Stimulated activated CD8-positive, alpha-beta memory T cell treated with anti-CD3 and anti-CD28 coated beads, Interleukin-4, amount 100 ng/mL, for 48 hours (primary cell): ENCODE results near the gene RNF166.
"Not testable (repeated sequence)": the region's sequence is repeated elsewhere in the genome, so short reads cannot be mapped to it uniquely, and the experiment has no call there.

Source experiments
- DNase-seq: peaks from one replicate; pipeline ENCODE4 v3.0.0-alpha.2; 2020

Gene RNF166

DNA sequence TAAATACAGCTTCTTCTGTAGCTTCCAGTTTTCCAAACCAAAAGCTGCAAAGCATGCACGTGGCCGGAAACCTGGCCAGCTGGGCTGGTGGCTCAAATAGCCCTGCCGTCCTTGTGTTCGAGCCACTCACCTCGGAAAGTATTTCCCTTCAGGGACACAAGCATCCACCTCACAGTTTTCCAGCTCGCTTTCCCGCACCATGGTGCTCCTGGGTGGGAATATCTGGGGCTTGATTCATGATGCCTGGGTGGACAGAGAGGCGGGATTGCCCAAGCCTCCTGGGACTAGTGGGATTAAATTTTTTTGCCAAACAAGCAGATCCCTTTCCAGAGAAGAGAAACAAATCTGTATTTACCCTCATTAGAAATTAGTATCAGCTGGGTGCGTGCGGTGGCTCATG is 36.2 kb downstream of the RNF166 start:
- no peak for DNase-seq

DNA sequence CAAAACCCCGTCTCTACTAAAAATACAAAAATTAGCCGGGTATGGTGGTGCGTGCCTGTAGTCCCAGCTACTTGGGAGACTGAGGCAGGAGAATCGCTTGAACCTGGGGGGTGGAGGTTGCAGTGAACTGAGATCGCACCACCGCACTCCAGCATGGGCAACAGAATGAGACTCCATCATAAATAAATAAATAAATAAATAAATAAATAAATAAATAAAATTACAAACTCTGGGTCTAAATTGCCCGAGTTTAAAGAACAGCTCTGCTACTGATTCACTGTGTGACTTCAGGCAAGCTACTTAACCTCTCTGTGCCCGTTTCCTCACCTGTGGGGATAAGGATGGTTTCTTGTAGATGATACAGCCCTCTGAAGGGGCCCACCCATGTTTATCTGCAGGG is 36.7 kb downstream of the RNF166 start:
- DNase-seq = not testable (repeated sequence)

DNA sequence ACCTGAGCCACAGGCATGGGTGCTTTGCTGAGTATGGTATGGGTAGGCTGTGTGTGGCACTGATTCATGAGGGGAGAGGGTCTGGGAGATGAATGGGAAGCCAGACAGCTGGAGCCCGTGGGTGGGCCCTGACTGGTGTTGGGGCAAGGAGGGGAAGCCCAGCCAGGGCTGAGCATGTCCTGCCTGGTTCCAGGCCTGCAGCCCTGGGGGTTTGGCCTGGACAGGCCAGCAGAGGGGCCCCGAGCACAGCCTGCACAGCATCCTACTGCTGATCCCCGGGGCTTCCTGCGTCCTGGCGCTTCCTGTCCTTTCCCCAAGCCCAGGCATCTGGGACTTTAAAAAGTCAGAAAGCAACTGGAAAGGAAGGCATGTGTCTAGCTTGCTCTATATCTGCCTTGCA is 38.7 kb downstream of the RNF166 start:
- no peak for DNase-seq

DNA sequence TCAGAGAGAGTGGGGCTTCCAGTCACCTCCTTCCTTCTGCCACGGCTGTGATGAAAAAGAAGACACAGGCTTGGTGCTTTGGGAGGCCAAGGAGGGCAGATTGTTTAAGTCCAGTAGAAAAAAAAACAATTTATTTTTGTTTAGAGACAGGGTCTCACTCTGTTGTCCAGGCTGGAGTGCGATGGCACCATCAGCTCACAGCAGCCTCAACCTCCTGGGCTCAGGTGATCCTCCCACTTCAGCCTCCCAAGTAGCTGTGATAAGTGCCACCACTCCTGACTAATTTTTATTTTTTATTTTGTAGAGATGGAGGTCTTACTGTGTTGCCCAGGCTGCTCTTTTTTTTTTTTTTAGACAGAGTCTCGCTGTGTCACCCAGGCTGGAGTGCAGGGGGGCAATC is 40.6 kb downstream of the RNF166 start:
- no peak for DNase-seq

DNA sequence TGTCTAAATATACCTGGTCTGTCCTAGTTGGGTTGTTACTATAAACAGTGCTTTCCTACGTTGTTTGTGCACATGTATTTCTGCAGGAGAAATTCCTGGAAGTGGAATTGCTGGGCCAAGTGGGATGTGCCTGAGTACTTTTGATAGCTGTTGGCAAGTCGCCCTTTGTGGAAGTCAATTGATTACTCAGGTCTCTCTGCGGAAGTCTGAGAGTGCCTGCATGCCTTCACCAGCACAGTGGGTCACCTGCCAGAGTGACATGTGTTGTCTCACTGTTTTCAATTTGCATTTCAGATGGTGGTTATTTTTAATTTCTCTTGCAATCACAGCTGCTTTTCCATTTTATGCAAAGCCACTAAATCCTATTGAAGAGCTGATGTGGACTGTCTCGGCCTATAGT is 41.1 kb downstream of the RNF166 start:
- no peak for DNase-seq

DNA sequence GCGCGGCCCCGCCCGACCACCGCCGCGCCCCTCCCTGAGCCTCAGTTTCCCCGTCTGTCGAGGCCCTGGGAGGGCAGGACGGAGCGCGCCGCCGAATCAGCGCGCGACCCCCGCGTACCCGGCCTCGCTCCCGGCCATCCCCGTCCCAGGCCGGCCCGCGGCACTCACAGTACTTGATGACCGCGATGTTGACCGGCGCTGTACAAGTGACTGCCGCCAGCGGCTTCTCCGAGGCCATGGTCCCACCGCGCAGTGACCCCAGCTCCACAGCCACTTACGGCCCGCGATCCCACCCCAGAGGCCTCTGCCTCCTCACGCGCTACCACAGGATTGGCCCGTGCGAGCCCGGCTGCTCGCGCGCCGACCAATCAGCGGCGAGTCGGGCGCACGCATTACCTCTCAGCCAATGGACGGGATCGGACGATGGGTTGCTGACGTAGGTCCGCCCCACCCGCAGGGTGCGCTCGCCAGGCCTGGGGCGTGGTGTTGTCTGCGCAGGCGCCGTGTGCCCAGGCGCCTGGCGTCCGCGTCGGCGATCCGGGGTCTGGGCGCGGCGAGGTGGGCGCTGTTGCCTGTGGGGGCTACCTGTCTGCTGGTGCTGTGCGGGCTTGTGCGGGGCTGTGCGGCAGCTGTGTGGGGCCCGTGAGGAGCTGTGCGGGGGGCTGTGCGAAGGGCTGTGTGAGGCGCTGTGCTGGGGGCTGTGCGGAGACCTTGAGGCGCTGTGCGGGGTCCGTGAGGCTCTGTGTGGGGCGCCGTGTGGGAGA is 43.2 kb downstream of the RNF166 start, which contains the start of gene MVD:
Gene MVD, minus strand, starts transcription at position 249 of the 764 bp plus-strand sequence. Its CDS starts 11 bp downstream, at position 238.
- peak; percentile 96 for DNase-seq

DNA sequence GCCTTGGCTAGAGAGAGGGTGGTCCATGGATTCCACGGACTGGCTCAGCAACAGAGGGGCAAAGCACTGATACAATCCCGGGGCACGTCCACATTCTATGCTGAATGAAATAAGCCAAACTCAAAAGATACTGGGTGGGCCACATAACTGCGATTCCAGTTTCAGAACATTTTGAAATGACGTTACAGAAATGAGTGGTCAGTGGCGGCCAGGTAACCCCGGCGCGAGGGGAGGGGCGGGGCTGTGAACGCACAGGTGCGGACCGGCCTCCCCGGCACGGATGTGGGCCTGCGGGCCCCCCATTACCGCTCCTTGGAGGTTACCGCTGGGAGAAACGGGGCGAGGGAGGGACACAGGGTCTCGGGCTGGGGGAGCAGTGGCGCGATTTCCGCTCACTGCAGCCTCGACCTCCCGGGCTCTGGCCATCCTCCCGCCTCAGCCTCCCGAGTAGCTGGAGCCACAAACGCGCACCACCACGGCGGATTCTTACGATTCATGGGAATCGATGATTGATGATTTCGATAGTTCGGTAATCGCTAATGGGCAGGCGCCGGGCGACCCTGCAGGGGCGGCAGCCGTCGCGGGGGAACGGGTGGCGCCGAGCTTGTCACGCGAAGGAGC is 43.9 kb downstream of the RNF166 start:
- DNase-seq = no peak

DNA sequence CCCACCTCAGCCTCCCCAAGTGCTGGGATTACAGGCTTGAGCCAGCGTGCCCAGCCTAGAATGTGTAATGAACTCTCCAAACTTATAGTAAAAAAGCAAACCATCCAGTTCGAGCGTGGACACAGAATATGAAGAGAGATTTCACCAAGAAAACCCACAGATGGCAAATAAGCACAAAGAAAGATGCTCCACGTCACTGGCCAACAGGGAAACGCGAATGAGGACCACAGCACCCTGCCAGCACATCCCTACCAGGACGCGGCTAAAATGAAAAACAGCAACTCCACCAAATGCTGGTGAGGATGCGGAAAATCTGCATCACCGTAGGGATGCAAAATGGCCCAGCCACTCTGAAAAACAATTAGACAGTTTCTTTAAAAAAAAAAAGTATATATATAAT is 44.7 kb downstream of the RNF166 start:
- no peak for DNase-seq

DNA sequence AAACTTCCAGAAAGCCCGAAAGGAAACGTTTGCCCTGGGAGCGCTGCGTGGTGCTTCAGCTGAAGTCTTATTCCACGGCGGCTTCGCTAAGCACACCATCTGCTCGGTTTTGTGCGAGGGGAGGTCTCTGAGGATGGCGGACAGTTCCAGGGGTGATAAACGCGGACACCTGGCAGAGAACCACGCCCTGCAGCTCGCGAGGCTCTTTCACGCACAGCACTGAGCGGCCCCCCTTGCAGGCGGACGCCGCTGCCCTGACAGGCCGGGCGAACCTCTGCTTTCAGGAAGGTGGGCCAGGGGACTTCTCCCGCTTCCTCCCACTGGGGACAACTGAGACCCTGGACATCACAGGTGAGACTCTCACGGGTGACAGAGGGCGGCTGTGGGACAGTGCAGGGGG is 47.0 kb downstream of the RNF166 start:
- DNase-seq = no peak

DNA sequence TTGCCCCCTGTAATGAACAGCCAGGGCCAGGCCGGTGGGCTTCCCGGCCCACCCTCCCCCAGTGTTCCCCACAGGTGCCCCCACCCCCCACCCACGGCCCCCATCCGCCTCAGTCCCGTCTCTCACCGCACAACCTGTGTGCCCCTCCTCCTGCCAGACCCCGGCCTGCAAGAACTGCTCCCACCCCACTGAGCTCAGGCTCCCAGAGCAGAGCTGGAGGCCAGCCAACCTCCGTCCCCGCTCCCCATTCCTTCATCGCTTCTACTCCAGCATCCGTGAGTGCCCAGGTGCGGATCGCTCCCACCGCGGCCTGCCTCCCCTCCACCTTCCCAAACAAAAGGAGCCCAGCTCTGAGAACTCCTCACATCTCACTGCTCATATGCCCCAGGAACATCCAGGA is 47.5 kb downstream of the RNF166 start:
- DNase-seq = no peak

DNA sequence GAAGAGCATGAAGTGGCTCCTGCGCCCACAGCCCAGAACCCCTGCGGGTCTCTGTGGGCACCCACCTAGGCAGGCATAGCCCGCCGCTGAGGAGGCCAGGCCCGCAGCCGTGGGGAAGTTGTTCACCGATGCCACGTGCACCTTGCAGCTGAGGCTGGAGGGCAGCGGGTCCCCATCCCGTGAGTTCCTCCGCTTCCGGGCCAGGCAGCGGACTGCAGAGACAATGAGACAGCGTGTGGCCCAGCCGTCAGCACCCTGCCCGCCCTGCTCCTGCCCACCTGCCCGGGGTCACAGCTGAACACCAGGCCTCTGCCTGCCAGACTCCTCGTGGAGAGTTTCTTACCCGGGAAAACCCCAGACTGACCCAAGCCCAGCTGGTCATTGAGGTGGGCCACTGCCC is 48.8 kb downstream of the RNF166 start:
- no peak for DNase-seq

DNA sequence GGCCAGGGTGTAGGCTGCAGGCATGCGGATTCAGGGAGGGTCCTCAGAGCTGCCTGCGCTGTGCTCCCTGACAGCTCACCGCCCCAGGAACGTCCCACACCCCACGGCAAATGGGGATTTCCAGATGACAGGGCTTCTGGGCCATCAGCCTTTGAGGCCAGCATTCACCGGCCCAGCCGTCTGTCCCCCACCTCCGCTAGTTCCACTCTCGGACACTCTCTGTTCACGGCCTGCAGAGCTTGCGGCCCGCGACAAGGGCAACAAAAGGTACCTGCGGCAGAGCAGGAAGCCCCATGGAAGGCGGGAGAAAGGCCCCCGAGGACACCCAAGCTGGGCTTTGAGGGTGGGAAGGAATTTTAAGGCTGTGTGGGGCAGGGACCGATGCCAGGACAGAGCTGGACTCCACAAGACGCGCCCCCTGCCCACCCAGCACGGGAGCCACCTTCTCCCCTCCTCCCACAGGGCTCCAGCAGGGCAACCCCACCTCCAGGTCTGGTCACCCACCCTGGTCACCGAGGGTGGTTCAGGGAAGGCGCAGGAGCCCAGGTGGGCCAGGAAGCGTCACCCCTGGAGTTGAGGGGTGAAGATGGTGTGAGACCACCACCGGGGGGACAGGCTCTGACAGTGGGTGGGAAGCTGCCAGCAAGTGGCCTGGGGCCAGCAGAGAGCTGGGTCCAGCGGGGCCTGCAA is 49.8 kb downstream of the RNF166 start:
- no peak for DNase-seq

DNA sequence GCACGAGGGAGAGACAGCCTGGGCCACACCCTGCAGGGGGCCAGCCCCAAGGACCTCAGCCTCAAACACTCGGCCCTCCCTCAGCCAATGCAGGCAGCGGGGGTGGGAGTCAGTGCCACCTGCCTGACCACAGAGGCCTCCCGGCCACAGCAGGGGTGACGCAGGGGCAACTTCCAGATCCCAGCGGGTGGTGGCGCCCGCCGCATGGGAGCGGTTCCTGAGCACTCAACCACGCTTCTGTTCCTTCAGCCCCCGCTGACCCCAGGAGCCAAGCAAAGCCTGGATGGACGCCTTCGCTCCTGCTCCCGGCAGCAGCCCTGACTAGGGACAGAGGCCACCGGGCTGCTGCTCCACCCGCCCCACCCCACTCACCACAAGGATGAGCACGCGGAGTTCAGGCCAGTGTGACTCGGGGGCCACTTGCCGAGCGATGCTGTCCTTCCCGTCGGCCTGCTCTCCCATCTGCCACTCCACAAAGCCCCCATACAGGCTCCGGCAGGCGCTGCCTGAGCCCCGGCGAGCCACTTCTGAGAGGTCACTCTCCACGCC is 50.4 kb downstream of the RNF166 start:
- DNase-seq = no peak

DNA sequence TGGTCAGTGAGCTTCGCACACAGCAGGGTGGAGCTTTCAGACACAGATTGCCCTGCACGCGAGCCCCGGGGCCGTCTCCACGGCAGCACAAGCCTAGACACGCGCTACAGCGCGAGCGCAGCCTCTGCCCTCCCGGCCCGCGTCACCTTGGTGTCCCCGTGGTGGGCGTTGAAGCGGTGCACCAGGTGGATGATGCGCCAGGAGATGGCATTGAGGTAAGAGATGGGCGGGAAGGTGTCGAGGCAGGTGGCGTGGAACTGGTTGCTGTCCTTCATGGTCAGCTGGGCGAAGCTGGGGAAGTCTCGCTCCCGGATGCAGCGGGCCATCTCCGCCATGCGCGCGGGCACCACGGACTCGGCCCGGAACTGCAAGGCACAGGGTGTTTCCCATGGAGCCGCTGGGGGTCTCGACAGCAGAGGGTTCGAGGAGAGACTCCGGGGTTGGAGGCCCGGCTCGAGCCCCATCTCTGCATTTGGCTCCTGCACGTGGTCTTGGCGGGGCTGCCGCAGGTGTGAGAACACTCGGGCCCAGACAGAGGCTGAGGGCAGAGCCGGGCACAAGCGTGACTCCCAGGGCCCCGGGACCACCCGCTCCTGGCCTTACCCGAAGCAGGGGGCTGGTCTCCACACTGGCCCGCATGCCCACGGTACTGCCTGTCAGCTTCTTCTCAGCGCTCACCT is 51.0 kb downstream of the RNF166 start:
- DNase-seq = no peak

DNA sequence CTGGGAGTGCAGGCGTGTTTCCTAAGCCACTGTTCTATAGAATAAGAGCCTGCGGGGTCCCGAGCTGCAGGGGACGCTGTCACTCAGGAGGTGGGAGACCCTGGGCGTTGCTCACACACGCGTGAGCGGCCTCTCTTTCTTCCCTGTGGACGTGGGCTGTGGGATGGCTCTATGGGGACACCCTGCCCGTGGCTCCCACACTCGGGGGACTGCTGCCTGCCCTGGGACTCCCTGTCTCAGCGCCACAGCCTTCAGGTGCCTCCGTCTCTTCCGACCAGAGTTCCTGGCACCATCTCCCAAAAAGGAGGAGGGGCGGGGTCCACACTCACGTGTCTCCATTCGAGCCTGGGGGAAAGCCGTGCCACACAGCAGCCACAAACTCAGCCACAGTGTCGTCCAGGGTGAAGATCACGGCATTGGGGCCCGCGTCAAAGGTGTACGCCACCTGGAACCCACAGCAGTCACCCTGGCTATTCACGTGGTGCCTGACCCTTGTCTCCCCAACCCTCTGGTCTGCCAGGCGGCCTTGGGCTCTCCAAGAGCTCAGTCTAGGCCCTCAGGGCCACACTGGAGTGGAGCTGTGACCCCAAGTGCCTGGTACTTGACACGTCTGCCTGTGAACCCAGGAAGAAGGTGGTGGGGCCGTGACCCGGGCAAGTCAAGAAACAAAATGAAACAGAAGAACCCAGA is 51.7 kb downstream of the RNF166 start:
- DNase-seq = no peak

DNA sequence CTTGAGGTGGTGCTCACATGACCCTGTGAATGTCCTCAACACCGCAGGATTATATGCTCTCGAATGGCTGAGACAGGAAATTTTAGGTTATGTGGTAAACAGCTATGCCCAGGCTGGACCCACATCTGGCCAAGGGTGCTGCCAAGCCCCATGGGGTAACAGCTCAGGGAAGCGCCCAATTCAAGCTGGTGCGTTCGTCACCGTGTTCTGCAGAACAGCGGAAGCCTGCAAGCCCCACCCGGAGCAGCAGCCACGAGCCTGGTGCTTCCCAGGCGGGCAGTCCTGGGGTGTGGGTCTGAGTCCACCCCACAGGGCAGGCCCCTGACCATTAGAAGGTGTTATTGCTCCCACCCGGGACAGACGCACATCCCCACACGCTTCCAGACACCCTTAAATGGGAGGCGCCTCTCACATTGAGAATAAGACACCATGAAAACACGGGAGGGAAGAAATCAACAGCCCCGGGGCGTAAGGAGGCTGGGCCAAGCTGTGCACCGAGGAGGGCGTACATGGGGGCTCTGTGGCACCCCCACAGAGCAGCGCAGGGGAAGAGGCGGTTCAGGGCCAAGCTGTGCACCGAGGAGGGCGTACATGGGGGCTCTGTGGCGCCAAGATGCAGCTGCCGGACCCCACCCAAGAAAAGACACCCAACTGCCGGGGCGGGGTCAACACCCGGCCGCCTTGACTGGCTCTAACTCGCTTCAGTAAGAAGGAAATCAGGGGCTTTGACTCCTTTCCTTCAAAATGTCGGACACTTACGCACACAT is 52.4 kb downstream of the RNF166 start:
- peak; percentile 27 for DNase-seq

DNA sequence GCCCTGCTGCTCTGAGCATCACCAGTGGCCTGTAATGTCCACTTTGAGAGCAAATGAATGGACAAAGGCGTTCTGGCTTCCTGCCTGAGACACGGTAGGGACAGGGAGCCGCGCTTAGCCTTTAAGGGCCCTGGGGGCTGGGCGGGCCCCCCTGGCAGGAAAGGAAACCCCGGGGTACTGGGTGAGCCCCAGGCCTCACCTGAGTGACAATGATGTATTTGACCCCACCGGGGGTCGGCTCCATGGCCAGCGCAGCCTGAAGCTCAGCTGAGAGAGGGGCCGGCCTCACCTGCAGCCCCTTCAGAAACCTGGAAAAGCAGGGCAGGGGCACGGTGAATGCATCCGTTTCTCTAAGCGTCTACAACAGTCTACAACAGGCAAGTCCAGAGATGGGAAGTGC is 53.1 kb downstream of the RNF166 start:
- DNase-seq = no peak

DNA sequence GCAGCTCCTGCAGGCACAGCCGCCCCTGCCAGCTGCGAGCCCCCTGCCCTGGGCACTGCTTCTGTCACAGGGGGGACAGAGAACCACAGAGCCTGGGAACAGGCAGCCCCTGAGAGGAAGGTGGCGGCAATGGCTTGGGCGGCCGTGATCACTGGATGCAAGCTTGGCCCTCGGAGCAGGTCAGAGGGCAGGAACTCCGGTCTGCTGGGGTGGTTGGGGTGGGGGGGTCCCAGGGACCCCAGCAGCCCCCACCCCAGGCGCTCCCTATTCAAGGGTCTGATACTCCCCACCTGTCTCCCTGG is 53.5 kb downstream of the RNF166 start:
- DNase-seq = no peak

DNA sequence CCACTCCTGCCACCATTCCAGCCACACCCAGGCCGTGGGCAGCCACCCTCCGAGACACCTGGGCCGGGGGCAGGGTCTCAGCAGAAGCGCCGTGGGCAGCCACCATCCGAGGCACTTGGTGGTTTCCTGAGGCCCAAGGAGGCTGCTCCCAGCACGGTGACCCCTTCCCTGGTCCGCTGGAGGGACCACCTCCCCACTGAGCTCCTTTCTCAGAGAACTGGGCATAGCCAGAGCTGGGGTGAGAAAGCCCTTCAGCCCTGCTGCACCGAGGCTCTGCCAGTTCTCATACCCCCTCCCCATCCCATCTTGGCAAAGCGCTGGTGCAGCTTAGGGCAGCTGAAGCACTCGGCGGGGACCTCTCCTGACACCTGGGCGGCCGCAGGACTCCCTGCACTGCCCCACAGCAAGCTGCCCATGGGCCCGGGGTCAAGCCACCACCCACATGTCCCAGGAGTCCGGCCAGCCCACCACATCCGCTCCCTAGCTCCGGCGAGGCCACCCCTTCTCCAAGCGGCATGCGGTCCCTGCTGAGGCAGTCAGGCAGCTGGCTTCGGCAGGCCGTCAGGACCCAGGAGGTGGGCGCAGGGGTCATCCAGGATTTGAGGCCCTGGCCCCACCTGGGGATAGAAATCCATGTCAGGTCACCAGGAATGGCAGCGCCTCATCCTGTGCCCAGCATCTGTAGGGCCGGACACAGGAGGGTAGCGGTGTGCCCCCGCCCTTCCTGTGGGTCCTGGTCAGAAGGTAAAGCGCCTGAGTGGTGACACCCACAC is 54.0 kb downstream of the RNF166 start:
- DNase-seq = no peak

DNA sequence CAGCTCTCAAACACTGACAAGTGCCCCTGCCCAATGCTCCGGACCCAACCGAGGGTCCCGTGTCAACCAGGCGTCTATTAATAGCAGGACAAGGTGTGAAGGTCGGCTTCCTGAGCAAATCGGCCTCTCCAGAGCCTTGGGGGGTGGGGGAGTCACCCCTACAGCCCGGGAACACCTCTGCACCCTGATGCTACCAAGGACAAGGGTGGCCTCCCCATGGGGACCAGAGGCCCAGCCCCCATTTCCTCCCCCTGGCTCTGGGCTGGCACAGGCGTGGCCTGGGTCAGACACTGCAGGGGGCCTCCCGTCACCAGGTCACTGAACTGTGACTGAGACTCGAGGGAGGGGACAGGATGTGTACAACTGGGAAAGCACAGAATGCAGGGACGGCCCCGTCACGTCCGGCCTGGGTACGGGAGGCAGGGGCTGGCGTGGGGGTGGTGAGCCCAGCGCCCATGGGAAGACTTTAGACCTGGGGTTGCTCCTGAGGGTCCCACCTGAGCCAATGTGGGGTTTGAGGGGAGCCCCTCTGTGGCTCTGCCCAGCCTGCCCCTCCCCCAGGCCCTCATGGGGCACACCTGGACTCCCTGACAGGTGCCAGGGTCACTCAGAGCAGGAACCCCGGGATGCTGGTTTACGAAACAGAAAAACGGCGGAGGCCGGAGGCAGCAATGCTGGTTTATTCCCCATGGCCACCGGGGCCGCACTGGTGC is 54.8 kb downstream of the RNF166 start:
- DNase-seq = peak; percentile 88
